AG09319 (cell line): Measurements from ENCODE around the gene BNIP5.

Experiments
- DNase-seq: peaks from one replicate; pipeline ENCODE4 v3.0.0-alpha.2; 2010; ENCODE audit warnings: low read depth; ENCODE audit errors: extremely low read depth
- TF ChIP-seq, protein P1 (sequence below): IDR thresholded peaks from 2 replicates; pipeline ENCODE4 v1.5.1; 2011; ENCODE audit warnings: low read depth, mild to moderate bottlenecking, inconsistent platforms, low read length, moderate library complexity

BNIP5 gene

DNA sequence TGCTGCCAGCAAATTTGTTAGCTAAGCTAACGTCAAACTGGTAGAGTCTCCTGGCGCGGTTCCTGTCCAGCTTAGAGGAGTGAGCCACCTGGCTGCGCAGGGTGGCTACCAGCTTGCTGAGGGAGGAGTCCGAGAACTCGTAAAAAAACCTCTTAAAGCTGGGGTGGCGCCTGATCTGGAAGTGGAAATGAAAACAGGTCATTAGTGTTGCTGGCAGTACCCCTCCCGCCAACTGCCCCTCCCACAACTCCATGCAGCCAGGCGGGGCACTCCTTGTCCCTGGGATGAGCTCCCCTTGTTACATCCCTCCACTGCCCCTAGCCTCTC lies 17.3 kb downstream of the BNIP5 start:
- DNase-seq: no peak
- TF ChIP-seq, protein P1, sequence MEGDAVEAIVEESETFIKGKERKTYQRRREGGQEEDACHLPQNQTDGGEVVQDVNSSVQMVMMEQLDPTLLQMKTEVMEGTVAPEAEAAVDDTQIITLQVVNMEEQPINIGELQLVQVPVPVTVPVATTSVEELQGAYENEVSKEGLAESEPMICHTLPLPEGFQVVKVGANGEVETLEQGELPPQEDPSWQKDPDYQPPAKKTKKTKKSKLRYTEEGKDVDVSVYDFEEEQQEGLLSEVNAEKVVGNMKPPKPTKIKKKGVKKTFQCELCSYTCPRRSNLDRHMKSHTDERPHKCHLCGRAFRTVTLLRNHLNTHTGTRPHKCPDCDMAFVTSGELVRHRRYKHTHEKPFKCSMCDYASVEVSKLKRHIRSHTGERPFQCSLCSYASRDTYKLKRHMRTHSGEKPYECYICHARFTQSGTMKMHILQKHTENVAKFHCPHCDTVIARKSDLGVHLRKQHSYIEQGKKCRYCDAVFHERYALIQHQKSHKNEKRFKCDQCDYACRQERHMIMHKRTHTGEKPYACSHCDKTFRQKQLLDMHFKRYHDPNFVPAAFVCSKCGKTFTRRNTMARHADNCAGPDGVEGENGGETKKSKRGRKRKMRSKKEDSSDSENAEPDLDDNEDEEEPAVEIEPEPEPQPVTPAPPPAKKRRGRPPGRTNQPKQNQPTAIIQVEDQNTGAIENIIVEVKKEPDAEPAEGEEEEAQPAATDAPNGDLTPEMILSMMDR: no peak

DNA sequence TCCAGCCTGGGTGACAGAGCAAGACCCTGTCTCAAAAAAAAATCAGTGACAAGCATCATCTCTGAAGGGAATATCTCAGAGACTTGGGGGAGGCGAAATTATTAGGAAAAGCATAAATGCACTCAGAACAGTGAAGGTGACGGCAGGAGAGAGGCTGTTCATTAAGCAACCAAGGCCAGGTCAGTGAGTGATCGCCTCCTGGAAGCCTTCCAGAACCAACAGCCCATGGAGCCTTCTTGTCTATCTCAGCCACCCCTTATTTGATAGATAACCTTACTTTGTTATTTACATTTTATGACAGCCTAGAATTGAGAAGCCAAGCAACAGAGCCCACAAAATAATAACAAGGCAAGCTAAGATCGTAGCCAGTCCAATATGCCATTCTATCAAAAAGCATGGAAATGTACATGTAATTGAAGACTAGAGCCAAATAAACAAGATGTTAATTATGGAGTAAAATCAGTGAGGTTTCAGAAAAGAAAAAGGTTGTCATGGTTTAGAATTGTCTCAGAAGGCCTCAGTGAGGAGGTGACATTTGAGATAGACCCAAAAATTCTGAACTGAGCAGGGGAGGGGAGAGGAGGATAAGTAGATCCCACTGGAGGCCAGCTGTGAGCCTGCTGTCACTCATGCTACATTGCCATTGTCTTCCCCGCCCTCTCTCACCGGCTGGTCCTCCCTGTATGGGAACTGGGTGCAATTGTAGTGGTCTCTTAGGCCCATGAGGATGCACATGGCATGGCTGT lies 17.8 kb downstream of the BNIP5 start:
- TF ChIP-seq, protein P1: no peak
- no peak for DNase-seq

DNA sequence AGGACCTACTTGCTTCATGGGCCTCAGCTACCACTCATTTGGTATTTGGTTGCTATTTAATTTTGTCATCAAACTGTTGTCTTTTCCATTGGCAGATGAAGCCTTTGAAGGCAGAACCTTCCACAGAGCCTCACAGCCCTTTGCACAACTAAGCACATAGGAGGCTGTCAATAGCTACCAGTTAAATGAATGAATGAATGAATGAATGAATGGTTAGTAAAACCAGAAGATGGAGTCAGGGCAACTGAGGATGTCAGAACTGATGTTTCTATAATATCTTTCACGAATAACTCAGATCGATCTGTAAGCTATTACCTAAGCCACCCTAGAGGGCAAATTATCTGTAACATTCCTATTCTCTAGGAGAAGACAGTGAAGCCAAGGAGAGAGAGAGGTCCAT lies 19.1 kb downstream of the BNIP5 start:
- no peak for DNase-seq
- TF ChIP-seq, protein P1: no peak

DNA sequence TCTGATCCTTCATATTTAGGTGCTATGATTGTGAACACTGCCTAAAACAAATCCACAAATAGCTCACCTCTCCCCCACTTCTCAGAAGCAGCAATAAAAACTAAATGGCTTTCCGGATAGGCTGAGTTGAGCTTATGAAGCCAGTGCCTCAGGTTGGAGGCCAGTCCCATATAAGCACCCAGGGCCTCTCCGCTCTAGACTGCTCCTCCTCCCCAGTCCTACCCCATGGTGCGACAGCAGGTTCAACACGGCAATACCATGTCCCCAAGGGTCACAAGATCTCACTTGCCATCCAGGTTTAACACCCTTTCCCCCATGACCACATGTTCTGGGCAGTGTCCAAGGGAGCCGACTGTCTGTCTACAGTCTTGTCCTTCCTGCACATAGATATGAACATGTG lies 20.8 kb downstream of the BNIP5 start:
- DNase-seq: no peak

DNA sequence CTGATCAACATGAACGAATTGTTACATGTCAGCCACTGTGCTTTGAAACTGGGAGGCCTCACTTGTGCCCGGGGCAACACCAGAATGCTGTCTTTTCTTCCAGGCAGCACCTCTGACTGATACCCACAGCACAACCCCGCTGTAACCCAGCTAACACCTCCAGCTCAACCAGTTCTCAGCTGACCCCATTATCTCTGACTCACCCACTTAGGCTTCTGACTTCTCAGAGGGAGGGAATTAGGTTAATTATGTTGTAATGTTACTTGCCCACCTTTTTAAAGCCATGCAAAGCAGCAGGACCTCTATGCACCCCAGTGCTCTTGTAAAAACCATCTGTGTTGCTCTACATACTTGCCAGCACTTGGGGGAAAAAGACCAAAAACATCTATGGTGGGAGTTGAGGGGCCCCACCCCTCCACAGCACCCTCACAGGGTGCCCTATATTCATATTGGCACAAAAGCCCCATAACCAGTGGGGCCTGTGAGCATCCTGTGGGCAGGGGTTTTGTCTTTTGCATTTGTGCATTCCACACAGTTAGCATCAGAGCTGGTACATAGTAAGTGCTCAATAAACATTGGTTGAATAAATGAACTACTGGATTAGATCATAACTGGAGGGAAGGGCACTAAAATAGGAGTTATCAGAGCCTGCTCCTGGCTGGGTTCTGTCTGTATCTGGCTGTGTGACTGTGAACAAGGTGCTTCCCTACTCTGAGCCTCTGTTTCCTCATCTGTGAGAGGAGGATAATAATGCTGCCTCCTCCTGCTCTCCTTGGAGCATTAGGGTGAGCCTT lies 22.3 kb downstream of the BNIP5 start:
- TF ChIP-seq, protein P1: no peak
- no peak for DNase-seq

More for the DNA sequence above, 20.8 kb downstream of the BNIP5 start:
- TF ChIP-seq, protein P1: no peak

DNA sequence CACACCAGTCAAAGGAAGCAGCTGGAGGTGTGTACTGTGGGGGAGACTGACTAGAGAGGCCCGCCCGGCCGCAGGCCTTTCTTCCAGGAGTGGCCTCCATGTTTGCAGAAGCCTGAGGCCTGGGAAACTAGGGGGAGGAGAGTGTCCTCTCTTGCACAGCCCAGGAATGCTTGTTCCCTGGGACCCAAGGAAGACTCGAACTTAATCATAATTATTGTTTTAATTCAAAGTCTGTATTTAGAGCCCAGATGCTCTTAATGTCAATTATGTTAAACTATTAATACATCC lies 23.1 kb downstream of the BNIP5 start:
- DNase-seq: no peak

More for the DNA sequence above, 23.1 kb downstream of the BNIP5 start:
- TF ChIP-seq, protein P1: no peak
